Cerebellar nuclear complex (tissue), 1 donor: Measurements from ENCODE around the gene KCNAB3.

Experiments
- DNase-seq, 2 experiments: peaks; one replicate each; lab custom pipeline; 2025; lab: John Stamatoyannopoulos, UW

Gene KCNAB3

DNA sequence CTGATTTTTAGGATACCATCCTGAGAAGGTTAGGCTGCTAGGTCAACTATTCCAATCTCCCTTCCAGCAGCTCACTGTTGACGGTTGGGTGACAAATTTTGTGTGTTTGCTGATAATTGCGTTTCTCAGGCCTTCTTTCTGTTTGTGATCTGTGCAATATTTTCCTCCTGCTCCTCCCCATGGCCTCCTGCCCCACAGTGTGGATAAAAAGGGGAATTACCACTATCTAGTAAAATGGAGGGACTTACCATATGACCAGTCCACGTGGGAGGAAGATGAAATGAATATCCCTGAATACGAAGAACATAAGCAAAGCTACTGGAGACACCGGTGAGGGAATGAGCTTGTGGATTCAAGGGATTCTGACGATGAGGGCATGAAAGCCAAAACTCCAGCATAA, 31.9 kb downstream of the KCNAB3 start:
- no peak for DNase-seq

DNA sequence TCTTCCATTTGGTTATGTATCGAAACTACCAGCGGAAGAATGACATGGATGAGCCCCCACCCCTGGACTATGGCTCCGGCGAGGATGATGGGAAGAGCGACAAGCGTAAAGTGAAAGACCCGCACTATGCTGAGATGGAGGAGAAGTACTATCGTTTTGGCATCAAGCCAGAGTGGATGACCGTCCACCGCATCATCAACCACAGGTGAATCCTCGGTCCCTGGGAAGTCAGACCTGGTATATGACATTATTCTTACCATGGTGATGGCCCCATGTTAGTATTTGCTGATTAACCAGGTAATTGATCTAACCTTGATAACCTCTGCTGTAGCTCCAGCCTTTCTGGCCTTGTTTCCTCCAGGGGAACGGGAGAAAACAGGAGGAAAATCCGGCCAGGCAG, 32.6 kb downstream of the KCNAB3 start:
- no peak for DNase-seq

DNA sequence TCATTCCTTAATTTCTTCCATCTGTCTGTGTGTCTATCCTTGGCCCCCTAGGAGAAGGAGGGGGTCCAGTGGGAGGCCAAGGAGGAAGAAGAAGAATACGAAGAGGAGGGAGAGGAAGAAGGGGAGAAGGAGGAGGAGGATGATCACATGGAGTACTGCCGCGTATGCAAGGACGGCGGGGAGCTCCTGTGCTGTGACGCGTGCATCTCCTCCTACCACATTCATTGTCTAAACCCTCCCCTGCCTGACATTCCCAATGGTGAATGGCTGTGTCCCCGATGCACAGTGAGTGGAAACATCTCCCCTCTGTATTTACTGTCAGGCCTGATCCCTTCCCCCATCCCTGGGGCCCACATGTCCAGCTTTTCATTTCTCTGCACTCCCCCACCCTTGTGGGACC, 34.8 kb downstream of the KCNAB3 start:
- DNase-seq, result no peak

DNA sequence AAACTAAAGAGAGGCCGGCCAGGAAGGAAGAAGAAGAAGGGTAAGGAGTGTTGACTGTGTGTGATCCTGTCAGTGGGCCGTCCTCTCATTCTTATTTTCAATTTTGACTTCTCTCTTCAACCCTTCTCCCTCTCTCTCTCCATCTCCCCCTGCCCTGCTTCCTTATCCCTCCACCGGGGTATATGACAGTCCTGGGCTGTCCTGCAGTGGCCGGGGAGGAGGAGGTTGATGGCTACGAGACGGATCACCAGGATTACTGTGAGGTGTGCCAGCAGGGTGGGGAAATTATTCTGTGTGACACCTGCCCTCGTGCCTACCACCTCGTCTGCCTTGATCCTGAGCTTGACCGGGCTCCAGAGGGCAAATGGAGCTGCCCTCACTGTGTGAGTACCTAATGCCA, 35.4 kb downstream of the KCNAB3 start:
- no peak for DNase-seq

DNA sequence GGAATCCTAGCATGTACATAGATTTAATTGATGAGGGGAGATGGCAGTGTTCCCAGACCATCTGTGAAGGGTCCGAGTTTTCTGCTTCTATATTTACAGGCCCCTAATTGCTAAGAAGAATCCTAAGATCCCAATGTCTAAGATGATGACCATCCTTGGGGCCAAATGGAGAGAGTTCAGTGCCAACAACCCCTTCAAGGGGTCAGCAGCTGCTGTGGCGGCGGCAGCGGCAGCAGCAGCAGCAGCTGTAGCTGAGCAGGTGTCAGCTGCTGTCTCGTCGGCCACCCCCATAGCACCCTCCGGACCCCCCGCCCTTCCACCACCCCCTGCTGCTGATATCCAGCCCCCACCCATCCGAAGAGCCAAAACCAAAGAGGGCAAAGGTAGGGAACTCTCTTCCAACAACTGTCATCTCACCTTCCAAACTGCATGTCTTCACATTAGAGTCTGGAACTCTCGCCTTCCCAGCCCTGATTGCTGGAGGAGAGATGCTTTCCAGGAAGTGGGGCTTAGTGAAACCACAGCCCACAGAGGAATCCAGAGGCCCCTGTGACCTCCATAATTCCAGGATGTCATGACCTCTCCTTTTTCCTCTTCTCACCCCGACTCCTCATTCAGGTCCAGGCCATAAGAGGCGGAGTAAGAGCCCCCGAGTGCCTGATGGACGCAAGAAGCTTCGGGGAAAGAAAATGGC, 36.3 kb downstream of the KCNAB3 start:
- DNase-seq, result no peak

DNA sequence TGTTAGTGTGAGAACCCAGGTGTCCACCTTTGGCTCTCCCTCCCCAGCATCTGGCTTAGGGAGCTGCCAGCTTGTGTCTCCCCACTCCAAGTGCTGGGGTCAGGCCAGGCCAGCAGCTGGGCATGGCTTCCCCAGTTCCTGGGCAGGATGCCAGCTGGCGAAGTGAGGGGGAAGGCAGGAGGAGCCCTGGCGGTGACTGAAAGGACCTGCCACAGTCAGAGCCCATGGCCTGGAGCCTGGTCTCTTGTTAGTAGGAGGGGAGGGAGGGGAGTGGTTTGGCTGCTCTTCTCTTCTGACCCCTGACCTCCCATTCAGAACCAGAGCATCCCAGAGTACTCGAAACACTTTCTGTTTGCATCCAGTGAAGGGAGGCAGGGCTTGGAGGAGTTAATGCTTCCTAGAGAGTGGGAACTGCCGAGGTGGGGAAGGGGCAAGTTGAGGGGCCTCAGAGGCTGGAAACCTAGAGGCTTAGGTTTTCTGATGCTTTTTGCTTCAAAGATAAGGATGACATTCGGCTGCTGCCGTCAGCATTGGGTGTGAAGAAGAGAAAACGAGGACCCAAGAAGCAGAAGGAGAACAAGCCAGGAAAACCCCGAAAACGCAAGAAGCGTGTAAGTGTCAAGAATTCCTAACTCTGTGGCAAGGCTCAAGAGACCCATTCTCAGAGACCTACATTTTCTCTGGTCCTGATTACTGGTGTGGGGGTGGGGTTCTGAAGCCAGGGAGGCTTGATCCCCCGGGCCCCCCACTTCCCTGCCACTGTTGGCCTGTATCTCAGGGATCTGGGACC, 40.3 kb downstream of the KCNAB3 start:
- peak; percentile 72 to 77 for DNase-seq

DNA sequence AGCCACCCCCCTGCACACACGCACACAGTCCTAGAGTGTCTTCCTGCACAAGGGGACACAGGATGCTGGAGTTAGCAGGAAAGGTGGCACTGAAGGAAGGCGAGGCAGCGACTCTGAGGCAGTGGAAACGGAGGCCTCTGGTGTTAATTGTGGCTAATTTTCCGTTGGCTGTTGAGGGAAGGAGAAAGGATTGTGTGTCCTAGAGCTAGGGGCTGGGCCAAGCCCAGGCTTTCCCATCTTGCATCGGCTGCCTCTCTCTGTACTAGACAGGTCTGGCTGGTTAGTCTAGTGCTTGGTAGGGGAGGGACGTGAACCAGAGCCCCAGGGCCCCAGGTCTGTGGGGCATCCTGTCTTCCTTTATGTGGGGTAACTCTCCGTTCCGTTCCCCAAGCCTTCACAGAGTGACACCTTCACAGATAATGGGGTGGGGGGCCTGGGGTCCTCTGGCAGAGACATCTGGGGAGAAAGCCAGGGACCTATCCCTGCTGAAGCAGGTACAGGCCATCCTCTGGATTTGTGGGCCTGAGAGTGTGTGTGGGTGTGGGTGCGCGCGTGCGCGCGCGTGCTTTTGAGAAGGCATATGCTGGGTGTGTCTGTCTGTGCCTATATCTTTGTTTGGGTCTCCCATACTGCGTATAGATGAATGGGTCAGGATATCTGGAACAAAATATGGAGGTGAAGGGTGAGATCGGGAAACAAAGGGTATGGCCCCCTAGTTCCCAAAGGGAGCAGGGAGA, 41.3 kb downstream of the KCNAB3 start, which contains the start of gene CHD3:
Gene CHD3, plus strand, starts transcription at position 606 of the 737 bp plus-strand sequence. CDS start 212 bp downstream, outside the sequence.
- no peak for DNase-seq

DNA sequence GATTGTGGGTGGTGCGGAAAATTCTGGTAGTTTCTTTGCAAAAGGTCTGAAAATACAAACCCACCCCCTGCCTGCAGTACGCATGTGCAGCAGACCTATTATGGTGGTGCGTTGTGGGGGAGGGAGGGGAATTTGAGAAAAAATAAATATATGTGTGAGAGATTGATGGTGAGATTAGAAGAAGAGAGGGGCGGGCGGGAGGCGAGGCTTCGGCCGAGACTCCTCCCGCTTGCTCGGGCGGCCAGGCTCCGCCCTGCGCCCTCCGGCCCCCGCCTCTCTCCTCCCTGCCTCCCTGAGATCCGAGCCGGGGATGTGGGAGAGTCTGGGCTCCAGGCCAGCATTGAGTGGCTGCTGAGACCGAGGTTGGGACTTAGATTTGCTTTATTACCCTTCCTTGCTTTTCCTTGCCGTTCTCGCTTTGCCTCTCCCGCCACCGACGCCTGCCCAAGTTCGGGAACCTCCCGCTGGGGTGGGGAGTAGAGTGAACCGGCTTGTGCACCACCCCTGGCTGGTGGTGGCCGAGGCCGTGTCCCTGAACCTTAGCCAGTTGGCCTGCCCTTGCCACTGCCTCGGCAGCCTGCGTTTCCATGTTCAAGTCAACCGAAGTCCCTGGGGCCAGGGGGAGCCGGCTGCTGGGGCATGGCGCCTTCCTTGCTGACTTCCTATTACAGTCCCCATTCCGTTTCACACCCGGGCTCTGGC, 42.0 kb downstream of the KCNAB3 start:
- DNase-seq, result peak in 1 of 2 experiments; percentile 46

DNA sequence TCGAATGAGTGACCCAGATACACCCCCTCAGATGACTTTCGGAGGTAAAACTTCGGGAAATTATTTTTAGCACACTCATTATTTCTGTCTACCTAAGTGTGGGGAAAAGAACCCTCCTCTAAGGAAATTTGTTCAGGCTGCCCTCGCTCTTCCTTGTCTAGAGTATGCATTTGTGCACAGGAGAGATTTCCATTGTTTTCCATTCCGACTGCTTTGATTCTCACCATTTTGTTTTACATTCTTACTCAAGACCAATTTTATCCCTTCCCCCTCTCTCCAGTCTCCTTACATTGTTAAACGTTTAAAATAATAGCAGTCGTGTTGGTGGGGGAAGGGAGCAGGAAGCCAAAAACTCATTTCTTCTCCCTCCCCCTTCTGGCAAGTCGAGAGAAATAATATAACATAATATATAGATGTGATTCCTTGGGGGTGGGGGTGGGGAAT, 42.6 kb downstream of the KCNAB3 start:
- no peak for DNase-seq

DNA sequence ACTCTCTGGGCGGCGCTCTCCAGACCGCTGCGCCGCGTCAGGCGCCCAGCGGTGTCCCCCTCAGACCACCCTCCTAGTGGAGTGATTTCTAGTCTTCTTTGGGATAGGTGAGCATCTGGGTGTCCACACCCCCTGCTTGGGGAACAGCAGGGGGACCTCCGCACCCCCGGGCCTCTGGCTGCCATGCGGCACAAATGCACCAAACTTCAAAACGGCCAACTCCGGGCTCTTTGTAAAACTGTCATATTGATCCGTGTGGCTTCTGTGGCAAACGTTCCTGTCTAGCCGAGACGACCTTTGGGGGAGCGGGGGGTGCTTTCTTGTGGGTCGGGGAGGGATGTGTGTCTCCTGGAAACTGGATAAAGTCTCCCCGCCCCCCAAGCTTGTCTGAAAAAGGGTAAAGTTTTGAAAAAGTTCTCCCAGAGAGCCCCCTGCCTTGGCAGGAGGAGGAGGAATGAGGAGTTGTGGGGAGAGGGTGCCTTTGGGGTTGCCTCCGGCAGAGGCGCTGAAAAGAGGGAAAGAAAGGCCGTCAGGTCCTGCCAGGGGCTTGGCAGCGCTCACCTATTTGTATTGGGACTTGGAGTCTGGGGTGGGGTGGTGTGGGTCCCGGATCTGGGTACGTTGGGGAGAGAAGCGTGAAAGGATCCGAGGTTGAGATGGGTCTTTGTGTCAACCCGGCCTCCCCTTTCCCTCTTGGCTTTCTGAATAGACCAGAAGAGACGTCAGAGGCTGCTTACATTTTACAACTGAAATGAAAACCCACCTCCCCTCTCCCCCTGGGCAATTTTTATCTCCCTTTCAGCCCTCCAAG, 43.2 kb downstream of the KCNAB3 start:
- no peak for DNase-seq

DNA sequence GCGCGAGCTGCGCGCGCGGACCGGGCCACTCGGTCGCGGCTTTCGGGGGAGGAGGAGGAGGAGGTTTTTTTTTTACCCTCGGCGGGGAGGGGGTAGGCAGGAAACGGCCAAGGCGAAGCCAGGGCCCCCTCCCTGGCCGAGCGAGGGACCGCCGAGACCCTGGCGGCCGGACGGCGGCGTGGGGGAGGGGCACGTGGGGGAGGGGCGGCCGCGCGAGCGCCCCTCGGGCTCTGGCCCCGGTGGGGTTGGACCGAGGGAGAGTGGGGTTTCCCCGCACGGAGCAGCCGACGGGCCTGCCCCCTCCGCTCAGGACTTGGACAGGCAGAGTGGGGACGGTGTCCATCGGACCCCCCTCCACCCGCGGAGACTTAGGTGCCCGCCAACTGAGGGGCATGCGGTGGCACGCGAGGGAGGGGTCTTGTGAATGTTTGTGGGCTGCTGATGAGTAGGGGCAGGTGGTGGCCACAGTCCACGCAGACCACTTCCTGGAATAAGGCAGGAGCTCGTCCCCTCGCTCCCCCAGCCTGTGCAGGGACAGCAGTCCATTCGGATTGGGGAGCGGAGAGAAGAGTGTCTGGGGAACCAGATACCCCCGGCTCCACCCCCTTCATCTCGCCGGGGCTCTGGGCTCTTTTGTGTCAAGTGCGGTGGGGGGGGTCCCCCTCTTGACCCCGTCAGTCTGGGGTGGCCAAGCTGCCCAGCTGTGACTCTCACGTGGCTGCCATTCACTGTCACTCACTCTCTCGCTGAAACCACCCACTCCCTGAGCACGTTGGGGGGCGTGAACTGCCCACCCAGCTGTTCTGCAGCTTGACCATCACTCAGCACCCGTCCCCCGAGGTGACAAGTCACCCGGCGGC, 44.1 kb downstream of the KCNAB3 start:
- DNase-seq, result no peak

DNA sequence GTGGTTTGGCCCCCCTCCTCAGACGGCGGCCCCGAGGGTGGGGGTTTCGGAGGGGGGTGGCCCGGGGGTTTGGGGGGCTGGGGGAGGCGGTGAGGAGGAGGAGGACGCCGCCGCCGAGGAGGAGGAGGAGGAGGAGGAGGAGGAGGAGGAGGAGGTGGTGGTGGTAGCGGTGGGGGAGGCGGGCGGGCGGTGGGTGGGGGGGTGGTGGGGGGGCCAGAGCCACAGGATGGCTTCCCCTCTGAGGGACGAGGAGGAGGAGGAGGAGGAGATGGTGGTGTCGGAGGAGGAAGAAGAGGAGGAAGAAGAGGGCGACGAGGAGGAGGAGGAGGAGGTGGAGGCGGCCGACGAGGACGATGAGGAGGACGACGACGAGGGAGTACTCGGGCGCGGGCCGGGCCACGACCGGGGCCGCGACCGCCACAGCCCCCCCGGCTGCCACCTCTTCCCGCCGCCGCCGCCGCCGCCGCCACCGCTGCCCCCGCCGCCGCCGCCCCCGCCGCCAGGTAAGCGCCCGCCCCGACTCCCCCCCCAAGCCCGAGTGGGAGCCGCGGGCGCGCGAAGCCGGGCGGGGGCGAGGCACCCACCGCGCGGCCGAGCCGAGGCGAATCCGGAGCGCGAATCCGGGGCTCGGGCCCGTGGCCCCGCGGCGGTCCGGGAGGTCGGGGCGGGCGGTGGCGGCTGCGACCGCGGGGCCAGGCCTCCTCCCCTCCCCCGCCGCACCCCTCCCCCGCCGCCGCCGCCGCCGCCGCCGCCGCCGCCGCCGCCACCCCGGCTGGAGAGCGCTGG, 44.9 kb downstream of the KCNAB3 start:
- DNase-seq, result no peak

DNA sequence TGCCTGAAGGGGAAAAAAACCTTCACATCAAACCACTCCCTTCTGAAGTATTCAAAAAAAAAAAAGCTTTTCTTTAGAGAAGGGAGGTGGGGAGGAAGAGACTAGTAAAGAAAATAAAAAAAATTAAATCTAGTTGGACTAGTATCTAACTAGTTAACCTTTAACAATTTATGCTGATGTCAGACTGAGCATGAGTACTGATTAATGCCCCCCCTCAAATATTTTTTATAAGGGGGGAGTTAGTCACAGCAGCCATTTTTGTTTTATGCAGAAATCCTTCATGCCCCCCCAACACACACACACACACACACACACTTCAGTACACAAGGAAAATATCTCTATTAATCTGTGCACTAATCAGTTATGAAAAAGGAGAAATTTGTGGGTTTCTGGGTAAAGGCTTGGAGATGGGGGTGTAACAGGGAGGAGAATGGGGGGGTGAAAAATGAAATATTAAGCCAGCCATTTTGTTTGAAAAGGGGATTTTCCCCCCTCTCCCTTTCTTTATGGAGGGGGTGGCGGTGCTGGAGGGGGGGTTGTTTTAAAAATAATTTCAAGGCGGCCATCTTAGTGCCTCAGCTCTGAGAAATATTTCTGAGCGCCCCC, 45.8 kb downstream of the KCNAB3 start:
- DNase-seq, result no peak

DNA sequence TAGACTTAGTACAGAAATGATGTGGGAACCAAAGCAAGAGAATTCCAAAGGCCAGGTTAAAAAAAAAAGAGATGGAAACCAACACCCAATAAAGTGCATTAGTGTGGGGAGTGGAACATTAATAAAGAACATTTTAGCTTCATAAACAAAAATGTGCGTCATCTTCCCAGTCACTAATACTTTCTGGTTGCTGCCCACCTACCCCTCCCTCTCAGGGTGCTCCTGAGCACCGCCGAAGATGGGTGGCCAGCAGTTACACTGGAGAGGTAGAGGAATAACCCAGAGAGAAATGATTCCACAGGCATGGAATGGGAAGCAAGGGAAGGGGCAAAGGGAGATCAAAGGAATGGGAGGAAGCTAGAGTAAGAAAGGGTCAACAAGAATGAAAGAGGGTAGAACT, 47.0 kb downstream of the KCNAB3 start:
- DNase-seq, result no peak

DNA sequence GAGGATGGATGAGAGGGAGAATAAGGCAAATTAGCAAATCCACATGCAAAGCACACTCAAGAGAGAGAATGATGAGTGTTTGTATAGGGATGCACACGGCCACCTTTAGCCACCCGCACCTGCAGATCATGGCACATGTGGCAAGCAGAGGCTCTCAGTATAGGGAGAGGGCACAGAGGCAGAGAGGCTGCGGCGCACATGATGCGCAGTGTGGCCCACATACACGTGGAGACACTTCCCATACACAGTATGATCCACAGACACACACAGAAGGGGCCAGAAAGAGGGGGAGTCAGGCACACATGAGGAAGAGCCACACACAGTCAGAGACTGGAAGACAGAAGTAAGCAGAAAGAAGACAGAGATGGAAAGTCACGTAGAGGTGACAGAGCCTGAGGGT, 47.6 kb downstream of the KCNAB3 start:
- no peak for DNase-seq

DNA sequence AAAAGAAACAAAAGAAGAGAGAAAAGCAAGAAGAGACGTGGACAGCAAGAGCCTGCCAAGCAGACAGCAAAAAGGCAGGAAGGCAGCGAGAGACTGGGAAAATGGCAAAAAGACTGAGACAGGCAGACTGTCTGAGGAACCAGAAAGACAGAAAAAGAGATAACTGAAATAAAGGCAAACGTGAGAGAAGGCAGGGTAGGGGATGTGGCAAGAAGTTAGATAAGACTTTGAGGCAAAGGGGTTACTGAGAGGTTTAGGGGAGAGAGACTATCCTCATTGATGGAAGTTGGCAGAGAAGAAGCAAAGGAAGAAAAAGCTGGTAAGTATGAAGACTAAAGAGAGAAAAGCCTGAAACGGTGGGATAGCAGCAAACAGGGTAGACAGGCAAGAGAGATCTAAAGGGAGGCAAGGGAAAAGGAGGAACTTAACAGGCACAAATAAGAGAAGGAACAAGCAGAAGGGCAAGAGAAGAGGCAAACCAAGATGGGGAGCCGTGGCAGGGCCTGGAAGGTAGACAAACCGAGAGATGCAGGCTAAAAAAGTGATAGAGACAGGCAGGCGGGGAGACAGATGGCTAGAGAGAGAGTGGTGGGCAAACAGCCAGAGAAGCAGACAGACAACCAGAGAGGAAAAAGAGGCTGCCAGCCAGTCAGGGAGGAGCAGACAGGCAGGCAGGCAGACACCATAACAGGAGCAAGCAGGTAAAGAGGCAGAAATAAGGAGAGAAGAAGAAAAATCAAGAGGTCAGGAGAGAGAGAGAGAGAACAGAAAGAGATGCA, 48.2 kb downstream of the KCNAB3 start:
- peak; percentile 36 to 87 for DNase-seq

DNA sequence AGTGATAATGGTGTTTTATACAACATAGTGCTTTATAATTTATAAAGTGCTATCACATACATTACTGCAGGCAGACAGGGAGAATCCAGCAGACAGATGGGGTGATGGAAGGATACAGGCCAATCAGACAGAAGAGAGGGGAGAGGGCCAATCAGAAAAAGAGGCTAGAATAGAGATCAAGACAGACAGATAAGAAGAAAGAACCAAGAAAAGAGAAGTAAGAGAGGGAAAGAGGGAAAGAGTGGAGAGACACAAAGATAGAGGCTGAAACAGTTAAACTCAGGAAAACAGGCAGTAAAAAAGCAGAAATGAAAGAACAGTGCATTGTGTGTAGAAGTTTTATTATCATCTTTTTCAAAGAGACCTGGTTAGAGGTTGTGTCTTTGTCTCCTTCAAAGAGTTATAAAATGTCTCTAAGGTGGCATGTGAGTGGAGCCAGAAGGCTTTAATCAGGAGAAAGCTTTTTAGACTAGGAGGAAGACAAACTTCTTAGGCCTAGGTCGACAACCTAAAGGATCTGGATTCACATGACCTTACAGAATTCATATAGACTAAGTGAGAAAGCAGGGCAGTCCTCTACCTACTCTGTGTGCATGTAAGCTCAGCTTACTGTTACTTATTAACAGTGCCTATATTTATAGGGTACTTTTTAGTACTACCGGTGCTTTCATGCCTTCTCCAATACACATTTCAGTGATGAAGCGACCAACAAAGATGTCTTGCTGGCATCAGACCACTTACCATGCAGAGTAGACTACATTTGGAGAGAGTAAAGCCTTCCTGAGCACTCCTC, 49.4 kb downstream of the KCNAB3 start:
- no peak for DNase-seq
